HS-27A (cell line): Measurements from ENCODE around the gene ANKRD62.
A peak's percentile ranks its signal among the peaks of the same experiment; 100 is the strongest.
"Not testable (repeated sequence)": the region's sequence is repeated elsewhere in the genome, so short reads cannot be mapped to it uniquely, and the experiment has no call there.

ENCODE experiments used
- DNase-seq: peaks from one replicate; pipeline ENCODE4 v3.0.0-alpha.2; 2012; ENCODE audit warnings: low read depth, missing footprints

Gene ANKRD62

DNA sequence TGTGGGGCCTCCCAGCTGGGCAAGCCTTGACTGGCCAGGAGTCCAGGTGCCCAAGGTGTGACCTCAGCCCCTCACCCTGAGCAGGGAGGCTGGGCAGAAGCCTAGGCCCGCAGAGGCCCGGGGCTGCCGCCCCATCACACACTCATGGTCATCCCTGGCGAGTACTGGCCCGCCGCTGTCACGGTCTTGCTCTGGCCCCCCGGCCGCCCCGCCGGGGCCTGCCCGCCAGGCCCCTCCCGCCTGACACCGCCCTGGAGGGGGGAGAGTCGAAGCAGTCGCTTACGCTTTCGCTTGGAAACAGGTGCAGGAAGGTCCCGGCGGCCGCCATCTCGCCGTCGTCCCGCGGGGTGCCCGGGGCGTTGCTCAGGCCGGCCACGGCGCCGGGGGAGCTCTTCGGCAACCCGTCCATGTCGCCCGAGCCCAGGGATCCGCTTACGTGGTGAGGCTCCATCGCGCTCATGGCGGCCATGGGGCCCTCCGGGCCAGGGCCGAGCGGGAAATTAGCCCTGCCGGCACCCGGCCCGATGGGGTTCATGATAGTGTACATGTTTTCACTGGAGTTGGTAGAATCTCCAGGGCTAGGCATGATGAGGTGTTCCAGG lies 26.6 kb upstream of the ANKRD62 start:
- DNase-seq = no peak

DNA sequence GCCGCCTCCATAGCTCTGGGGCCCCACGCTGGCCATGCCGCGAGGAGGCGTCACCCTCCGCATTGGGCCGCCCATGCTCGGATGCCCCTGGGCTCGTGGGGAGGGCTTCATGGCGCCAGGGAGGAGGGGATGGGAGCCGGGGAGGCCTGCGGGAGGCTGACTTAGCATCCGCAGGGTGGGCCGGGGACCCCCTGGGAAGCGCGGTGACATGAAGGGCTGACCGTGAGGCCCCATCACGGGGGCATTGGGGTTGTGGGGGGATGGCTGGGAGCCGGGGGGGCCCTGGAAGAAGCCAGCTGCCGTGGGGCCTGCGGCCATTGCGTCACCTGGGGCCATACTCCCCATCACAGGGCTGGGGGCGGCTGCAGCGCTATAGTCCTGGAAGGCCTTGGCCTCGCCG lies 26.0 kb upstream of the ANKRD62 start:
- no peak for DNase-seq

DNA sequence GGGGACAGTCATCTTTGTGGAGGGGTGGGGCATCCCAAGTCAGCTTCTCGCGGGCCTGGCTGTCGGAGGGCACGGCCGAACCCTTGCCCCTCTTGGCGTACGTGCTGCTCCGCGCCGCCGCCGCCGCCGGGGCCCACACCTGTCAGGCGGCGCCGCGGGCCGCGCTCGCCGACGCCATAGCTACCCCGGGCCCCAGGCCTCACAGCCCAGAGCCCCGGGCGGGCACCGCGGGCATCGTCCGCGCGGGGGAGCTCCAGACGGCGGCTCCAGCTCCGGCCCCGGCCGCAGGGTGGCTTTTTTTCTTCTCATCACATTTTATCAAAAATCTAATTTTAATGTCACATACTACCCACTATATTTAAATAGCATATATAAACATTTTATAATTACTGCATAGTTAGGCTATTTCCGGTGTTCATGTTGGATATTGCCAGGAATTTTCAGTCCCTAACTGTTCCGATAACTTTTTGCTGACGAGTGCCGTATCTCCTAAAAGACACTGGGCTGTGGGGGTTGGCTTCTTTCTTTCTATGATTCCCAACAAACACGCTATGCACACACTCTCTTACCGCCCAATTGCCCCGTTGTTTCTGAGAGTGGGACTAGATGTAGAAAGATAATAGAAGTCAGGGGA lies 25.2 kb upstream of the ANKRD62 start:
- not testable (repeated sequence) for DNase-seq

DNA sequence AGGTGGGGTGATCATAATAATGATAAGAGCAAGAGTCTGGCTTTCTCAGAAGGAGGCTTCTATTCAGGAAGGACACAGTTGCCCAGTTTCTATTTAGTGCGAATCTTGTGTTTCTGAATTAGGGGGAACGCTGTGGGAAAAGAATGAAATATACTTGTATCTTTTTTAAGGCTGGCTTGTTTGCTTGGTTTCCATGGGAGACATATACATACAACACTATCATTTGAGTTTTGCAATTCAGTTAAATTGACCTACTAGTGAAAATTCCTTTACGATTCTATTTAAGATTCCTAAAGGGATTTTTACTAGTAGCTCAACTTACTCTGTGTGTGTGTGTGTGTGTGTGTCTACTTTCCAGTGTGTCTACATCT lies 24.7 kb upstream of the ANKRD62 start:
- DNase-seq = no peak

DNA sequence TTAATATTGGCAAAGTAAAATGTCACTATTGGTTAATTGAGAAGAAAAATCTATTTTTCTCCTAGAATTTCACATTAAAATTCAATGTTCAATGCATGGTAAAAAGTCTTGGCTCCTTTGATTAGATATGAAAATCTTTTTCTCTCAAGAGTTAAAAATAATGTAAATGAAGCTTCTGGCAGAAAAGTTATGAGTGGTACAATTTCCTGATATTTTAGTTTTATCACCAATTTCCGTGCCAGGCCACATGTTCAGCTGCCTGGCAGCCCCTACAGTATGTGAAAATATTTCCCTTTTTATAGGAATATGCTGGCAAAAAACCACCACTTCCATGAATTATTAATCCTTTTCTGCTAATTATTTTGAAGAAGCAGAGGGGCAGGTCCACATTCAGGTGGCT lies 22.6 kb upstream of the ANKRD62 start:
- DNase-seq = not testable (repeated sequence)

DNA sequence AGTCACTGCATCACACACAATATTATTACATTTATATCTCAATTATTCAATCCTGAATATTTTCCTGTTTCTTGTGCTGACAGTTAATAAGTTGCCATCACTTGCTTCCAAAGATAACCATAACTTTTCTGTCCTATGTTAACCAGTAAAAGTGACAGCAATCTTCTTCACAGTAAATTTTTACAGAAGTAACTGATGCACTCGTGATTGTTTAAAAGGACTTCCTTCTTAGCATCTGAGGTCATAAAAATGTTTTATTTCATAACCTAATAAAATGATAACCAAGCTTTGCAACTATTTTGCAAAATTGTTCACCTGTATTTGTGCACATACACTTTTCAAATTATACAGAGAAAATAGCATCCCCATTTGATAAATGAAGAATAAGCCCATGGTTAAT lies 20.6 kb upstream of the ANKRD62 start:
- no peak for DNase-seq

DNA sequence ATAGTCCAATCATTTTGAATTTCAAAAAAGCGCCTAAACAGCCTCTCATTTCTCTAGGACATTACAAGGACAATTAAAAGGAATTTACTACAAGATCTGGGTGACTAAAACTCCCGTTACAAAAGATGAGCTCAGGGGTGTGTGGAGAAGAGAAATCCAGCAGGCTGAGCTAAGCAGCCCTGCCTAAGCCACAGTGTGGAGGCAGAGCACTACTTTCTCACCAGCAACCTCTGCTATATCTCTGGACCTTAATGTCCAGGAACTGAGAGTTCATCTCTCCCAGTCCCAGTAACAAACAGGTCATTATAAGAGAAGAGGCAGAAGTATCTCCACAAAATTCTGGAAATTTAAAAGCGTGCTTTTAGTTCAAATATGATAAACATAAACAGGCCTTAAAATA lies 18.9 kb upstream of the ANKRD62 start:
- no peak for DNase-seq

DNA sequence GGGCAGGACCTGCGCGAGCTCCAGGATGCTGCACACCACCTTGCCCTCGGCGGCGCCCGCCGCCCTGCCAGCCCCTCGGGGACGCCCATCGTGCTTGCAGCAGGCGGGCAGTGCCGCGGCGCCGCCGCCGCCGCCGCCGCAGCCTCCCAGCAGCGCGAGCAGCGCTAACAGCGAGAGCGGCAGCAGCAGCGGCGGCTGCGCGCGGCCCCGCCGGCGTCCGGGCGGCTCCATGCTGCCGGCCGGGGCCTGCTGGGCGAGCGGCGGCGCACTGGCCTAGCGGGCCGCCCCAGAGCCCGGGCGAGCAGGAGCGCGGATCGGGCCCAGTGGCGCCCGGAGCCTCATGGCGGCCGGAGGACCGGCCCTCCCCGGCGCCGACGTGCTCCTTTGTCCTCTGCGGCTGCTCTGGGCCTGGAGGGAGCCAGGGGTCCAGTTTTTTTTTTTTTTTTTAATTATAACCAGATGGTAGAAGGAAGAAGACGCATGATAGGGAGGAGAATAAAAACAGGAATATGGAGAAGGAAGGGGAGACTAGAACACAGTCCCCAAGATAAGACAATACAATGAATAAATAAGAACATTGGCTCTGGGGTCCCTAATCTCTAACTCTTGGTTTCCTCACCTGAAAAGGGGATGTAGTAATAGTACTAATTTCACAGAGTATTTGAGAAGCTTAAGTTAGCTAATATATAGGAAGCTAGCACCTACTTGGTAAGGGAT lies 17.1 kb upstream of the ANKRD62 start:
- no peak for DNase-seq

DNA sequence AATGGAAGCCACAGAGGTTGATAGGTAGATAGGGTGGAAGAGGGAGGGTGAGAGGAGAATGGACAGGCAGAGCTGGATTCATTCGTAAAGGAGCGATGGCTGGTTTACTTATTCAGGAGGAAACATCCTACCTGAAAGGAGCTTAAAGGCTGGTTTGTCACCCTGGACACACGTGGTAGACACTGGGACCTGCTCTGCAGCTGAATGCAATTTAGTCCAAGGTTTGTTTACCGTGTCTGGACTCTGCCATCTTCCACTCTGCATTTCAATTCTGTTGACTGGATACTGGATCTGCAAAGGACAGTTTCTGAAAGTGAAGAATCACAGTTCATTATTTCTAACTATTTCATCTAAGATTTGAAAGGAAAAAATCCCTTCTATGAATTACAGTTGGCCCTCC lies 15.6 kb upstream of the ANKRD62 start:
- not testable (repeated sequence) for DNase-seq

DNA sequence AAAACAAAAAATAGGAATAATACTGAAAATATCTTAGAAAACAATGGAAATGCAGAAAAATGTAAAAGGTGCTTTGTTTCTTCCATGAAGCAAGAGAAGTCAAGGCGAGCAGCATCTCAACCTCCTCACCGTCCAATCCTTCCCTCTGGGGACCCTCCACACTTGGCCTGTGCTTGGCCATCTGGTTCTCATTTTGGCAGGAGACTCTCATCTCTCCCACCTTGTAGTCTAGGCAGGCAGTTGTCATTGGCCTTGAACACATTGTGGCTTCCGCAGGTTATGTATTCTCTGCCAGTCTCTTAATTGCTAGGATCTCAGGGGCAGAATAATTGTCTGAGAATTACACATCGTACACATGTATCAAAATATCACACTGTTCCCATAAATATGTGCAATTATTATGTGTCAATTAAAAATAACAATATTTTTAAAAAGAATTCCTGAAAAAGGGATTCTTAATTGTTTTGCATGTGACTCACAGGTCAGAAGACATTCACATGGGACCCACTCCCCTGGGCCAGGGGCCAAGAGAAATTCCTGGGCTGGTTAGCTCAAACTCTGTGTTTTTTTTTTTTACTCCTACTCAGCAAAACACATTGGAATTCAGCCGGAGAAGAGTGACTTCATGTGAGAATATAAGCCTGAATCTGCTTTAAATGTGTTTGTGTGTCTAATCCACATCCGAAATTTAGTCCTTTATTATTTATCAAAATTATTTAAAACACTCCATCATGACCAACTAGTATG lies 14.0 kb upstream of the ANKRD62 start:
- DNase-seq = peak; percentile 43

DNA sequence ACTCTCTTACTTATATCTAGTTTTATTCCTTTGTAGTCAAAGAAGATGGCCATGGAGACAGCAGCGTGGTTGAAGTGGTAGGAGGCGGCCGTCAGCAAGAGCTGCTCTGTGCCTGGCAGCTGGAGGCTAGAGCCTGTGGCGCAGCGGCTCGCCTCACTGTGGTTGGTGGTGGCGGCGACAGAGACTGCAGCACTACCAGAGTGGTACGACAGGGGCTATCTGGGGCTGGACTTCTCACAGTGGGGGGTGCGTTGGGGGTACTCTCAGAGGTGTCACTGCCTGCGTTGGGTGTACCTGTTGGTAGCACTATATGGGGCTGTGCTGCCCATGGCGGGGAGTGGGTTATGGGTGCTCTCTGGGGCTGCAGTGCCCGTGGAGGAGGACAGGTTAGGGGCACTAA lies 8.5 kb upstream of the ANKRD62 start:
- DNase-seq = no peak

DNA sequence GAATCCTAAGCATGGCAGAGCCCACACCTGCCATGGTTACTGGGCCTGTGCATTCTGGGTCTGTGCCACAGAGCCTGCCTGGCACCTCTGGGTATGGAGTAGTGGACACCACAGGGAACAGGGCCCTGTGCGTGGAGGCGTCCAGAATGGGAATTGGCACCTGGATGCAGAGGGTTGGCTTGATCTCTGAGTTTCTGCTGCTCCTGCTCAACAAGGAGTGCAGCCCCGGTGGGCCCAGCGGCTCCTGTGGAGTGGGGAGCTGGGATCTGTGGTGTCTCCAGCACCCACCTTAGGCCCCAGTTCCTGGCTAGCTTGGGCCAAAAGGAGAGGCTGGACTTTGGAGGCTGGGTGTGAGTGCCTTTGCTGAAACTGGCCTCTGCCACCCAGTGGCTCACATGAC lies 7.9 kb upstream of the ANKRD62 start:
- no peak for DNase-seq

DNA sequence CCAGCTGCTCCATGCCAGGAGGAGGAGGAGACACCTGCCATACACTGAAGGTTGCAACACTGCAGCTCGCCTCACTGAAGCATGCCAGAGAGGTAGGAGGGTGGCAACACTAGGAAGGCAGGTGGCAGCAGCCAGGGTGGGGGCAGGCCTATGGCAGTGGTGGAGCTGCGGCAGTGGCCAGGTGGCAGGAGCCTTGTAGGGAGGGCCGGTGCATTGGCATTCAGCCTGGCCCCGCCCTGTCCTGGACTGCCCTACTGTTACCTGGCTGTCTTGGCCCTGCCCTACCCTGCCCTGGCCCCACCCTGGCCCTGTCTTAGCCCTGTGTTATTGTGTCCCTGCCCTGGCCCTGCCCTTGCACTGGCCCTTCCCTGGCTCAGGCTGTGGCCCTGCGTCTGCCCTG lies 7.4 kb upstream of the ANKRD62 start:
- DNase-seq = no peak

DNA sequence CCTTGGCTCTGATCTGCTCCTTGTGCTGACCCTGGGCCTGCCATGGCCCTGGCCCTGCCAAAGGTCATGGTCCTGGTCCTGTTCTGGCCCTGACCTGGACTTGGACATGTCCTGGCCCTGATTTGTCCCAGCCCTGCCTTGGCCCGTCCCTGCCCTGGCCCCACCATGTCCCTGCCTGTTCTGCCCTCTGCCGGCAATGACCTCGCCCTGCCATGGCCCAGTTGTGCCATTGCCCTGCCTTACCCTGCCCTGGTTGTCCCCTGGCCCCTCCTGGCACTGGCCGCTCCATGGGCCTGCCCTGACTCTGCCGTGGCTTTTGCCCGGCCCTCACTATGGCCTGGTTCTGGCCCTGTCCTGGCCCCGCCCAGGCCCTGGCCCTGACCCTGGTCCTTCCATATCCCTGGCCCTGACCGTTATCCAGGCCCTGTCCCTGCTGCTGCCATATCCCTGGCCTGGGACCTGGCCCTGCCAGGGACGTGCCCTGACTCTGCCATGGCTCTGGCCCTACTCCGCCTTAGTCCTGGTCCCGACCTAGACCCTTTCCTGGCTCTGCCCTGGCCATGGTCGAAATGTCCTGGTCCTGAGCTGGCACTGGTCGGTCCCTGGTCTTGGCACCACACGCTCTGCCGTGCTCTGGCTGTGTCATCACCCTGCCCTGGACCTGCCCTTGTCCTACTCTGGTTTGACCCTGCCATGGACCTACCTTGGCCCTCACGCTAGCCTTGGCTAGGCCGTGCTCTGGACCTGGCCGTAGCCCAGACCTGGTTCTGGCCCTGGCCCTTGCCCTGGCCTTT lies 6.8 kb upstream of the ANKRD62 start:
- DNase-seq = no peak

DNA sequence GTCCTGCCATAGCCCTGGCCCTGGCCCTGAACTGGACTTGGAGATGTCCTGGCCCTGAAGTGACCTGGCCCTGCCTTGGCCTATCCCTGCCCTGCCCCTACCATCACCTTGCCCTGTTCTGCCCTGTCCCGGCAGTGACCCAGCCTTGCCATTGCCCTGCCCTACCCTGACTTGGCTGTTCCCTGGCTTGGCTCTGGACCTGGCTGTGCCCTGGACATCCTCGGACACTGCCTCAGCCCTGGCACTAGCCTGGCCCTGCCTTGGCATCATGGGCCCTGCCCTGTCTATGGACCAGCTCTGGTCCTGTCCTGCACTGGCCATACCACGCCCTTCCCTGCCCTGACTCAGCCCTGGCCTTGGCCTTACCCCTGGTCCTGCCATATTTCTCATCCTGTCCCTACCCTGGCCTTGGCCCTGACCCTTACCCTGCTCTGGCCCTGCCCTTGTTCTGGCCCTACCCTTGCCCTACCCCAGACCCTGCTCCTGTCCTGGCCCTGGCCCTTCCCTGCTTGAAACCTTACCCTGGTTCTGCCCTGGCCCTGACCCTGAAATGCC lies 6.1 kb upstream of the ANKRD62 start:
- DNase-seq = no peak

DNA sequence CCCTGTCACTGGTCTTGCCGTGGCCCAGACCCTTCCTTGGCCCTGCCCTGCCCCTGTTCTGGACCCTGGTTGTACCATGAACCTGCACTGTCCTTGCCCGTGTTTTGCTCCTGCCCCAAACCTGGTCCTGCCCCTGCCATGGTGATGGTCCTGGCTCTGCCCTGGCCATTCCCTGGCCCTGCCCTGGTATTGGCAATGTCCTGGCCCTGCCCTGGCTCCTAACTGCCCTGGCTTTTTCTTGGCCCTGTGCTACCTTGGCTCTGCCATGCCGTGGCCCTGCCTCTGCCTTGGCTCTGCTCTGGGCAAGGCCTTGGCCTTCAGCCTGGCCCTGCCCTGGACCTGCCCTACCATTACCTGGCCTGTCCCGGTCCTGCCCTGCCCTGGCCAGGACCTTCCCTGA lies 5.5 kb upstream of the ANKRD62 start:
- DNase-seq = no peak

DNA sequence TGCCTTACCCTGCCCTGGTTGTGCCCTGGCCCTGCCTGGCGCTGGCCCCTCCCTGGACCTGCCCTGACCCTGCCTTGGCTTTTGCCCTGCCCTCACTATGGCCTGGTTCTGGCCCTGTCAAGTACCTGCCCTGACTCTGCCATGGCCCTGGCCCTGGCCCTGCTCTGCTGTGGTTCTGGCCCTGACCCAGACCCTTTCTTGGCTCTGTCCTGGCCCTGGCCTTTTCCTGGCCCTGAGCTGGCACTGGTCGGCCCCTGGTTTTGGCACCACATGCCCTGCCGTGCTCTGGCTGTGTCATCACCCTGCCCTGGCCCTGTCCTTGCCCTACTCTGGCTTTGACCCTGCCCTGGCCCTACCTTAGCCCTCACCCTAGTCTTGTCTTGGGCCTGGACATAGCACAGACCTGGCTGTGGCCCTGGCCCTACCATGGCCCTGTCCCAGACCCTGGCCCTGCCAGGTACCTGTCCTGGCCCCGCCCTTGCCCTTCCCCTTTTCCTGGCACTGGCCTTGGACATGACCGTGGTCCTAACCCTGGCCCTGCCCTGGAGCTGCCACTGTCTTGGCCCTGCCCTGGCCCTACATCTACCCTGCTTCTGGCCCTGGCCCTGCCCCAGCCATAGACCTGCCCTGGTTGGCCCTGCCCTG lies 4.8 kb upstream of the ANKRD62 start:
- no peak for DNase-seq

DNA sequence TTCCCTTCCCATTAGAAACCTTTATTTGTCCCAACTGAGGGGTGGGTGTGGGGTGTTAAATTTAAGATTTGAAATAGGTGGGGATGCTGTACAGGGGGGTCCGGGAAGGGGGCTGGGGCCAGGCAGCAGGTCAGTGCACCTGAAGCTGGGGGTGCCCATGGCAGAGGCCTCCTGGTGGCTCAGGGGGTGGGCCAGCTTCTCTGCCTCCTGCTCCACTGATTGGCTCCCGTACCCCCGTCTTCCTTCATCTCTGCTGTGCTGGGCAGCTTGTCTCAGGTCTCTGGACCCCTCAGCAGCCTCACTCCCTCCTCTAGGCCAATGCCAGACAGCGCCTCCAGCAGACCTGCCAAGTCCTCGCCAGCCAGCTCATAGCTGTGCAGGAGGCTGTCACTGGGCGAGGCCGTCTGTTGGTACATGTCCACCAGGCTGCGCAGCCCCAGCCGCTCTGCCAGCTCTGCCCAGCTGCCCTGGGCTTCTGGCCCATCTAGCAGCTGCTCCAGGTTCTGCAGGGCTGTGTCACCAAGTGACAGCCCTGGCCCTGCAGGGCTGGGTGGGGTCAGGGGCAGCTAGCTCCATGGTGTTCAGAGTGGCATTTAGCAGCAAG lies 2.0 kb upstream of the ANKRD62 start:
- no peak for DNase-seq

DNA sequence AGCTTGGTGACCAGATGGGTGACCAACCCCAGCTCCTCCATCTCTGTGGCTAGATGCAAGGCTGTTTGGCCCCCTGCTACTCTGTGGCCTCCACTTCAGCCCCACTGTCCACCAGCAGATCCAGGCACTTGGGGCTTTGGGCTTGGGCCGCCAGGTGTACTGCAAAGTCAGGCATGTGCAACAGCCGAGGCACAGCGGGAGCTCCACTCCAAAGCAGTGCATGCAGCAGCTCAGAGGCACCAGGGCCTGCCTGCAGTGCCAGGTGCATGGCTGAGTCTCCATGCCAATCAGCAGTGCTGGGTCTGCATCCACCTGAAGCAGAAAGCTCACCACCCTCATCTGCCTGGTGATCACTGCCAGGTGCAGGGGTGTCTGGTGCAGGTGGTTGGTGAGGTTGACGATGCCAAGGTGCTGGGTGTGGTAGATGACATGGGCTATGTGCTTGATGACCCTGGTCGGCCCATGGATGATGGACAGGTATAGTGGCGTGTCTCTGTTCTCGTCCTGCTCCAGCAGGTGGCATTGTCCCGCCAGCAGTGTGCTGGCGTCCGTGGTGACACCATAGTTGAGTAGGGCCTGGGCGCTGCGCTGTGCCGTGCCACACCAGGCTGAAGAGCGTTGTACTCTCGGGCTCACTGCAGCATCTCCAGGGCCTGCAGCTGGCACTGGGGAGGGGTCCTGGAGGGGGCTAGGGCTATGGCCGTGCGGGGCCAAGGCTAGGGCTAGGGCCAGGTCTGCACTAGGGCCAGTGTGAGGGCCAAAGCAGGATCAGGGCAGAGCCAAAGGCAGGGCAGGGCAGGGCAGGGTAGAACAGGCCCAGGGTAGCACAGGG lies 1.0 kb upstream of the ANKRD62 start:
- DNase-seq = no peak

DNA sequence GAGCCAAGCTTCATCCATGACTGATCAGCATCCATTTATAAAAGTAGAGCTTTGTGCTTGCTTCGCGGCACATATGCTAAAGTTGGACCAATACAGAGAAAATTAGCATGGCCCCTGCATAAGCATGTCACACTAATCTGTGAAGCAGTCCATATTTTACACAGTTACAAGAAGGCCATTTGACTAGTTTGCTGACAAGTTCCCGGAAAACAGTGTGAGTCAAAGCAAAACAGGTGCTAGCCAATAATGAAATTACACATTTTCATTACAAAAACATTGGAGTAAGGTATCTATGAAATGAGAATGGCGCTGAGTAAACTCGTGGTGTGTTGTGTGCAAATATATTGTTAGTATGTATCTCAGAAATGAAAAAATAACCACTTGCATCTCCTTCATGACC lies 4.7 kb downstream of the ANKRD62 start:
- DNase-seq = no peak
